ENCODE results near the gene PRSS16. TPM values are rescaled to one million over a fixed set of nuclear protein-coding genes. Genes with fewer than 3 reads are reported as not detected.

The PRSS16 gene
- total RNA-seq, 2 donors from 2014 or later = 11.9 to 15.2 TPM

DNA sequence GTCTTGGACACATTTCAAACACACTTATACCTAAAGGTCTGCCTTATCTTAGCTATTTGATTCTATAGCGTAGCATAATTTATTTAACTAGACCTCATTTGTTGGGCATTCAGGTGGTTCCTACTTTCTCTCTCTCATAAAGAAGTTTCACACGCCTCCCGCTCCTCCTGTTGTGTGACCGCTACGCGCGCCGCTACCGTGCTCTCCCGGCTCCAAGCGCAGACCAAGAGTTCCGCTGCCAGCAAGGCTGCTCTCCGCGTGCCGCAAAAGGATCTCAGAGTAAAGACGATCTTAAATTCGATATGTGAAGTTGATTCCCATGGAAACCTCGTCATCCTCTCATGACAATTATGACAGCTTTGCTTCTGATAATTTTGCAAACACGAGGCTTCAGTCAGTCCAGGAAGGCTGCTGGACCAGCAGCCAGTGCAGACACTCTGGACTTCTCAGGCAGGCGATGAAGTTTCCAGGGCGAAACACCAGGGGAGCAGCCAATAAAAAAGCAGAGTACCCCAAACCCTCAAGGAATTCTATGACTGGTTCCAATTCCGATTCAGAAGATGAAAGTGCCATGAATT lies 20.4 kb downstream of the PRSS16 start:
- Histone ChIP-seq H3K27ac (no peak overlapping the region), H3K27me3 (replicated peaks; ENCODE audit: insufficient read depth) (peaks cover 15% of the 10 kb centered on the region), H3K9me3 (no peaks in the 10 kb centered on the region), H3K36me3 (no peaks in the 10 kb centered on the region), H3K4me3 (no peak overlapping the region), H3K4me1 (replicated peaks) (no peaks in the 10 kb centered on the region)
- intact Hi-C loops (cut with DNase I) = no loop called here
- TF ChIP-seq POLR2AphosphoS5 (IDR thresholded peaks at IDR 0.05) = no peak
- TF ChIP-seq, protein P1, sequence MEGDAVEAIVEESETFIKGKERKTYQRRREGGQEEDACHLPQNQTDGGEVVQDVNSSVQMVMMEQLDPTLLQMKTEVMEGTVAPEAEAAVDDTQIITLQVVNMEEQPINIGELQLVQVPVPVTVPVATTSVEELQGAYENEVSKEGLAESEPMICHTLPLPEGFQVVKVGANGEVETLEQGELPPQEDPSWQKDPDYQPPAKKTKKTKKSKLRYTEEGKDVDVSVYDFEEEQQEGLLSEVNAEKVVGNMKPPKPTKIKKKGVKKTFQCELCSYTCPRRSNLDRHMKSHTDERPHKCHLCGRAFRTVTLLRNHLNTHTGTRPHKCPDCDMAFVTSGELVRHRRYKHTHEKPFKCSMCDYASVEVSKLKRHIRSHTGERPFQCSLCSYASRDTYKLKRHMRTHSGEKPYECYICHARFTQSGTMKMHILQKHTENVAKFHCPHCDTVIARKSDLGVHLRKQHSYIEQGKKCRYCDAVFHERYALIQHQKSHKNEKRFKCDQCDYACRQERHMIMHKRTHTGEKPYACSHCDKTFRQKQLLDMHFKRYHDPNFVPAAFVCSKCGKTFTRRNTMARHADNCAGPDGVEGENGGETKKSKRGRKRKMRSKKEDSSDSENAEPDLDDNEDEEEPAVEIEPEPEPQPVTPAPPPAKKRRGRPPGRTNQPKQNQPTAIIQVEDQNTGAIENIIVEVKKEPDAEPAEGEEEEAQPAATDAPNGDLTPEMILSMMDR (IDR thresholded peaks at IDR 0.05) = no peak
- no peak for TF ChIP-seq POLR2A (IDR thresholded peaks at IDR 0.05)
- DNase-seq (ENCODE audit: low spot score) = no peak
- WGBS = 9% methylated on average over 22 of the region's 22 CpGs

DNA sequence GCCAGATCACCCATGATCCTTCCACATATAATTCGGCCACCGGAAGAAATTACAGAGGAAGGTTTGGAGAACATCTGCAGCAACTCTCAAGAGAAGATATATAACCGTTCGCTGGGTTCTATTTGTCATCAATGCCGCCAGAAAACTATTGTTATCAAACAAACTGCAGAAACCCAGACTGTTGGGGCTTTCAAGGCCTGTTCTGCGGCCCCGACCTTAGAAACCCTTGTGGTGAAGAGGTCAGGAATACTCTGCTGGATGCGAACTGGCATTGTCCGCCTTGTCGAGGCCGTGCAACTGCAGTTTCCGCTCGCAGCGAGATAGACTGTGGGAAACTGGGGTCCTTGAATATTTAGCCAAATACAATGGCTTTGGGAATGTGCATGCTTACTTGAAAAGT lies 21.3 kb downstream of the PRSS16 start:
- no peak for TF ChIP-seq POLR2AphosphoS5 (IDR thresholded peaks at IDR 0.05)
- TF ChIP-seq, protein P1 (IDR thresholded peaks at IDR 0.05) = no peak
- TF ChIP-seq POLR2A (IDR thresholded peaks at IDR 0.05) = no peak
- DNase-seq (ENCODE audit: low spot score) = no peak
- Histone ChIP-seq H3K36me3 (no peaks in the 10 kb centered on the region), H3K27ac (no peak overlapping the region), H3K4me1 (replicated peaks) (no peaks in the 10 kb centered on the region), H3K27me3 (replicated peaks; ENCODE audit: insufficient read depth) (peaks cover 22% of the 10 kb centered on the region), H3K9me3 (no peaks in the 10 kb centered on the region), H3K4me3 (no peak overlapping the region)
- WGBS = 77% methylated on average over 14 of the region's 14 CpGs
- intact Hi-C loops (cut with DNase I) = no loop called here

DNA sequence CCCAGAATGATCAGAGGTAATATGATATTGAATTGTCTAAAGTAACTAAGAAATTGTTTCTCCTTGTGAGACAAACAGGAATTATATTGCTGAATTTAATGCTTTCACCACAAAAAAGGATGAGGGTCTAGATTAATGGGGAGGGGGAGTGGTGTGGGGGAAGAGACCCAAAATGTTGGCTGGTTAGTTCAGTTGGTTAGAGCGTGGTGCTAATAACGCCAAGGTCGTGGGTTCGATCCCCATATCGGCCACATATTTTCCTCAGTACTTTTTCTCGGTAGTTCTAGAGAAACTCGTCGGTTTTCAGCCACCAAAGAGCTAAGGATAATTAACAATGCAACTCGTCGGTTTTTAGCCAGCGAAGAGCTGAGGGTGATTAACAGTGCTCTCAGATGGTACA lies 26.3 kb downstream of the PRSS16 start:
- TF ChIP-seq, protein P1 (IDR thresholded peaks at IDR 0.05) = no peak
- Histone ChIP-seq H3K27ac (no peak overlapping the region), H3K4me3 (no peak overlapping the region), H3K4me1 (replicated peaks) (no peaks in the 10 kb centered on the region), H3K27me3 (replicated peaks; ENCODE audit: insufficient read depth) (peaks cover 30% of the 10 kb centered on the region), H3K9me3 (no peaks in the 10 kb centered on the region), H3K36me3 (no peaks in the 10 kb centered on the region)
- 72% methylated on average over 11 of the region's 11 CpGs for WGBS
- no peak for DNase-seq (ENCODE audit: low spot score)
- intact Hi-C loops (cut with DNase I) = no loop called here

DNA sequence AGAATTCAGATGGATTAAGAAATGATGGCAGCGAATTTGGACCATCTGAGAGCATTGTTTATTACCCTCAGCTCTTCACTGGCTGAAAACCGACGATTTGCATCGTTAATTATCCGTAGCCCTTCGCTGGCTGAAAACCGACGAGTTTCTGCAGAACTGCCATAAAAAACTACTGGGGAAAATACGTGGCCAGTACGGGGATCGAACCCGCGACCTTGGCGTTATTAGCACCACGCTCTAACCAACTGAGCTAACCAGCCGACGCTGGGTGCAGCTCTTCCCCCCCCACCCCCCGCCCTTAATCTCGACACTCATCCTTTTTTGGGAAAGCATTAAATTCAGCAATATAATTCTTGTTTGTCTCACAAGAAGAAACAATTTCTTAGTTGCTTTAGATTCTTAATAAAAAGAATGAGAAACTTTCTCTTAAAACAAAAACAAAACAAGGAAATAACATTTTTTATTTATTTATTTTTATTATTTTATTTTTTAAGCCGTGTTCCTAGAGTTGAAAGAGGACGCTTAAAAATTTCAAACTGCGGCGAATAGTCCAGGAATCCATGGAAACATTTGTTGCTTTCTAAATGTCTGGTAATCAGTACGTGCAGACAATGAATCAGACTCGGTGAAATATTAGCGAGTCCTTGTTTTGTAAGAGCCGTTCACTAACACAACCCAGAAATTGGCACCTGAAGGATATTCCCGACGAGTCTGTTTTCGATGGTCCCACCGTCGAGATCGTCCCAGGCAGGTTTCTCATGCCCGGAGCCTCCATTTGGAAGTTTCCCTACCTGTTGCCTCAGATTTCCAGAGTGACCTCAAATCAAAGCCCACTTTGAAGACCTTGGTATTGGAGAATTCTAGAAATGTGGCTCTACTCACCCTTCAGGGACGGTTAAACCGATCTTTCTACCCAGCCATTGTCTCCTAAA lies 27.8 kb downstream of the PRSS16 start:
- intact Hi-C loops (cut with DNase I) = no loop called here
- H3K27me3 ChIP-seq (replicated peaks; ENCODE audit: insufficient read depth) = peaks cover 33% of the 10 kb centered on the region

More for the DNA sequence above, 27.8 kb downstream of the PRSS16 start:
- no peaks in the 10 kb centered on the region for H3K4me1 ChIP-seq (replicated peaks)
- no peak overlapping the region for H3K27ac ChIP-seq
- H3K36me3 ChIP-seq = no peaks in the 10 kb centered on the region
- TF ChIP-seq, protein P1 (IDR thresholded peaks at IDR 0.05) = no peak
- TF ChIP-seq POLR2A (IDR thresholded peaks at IDR 0.05) (no peak), POLR2AphosphoS5 (IDR thresholded peaks at IDR 0.05) (no peak)
- DNase-seq (ENCODE audit: low spot score) = no peak
- H3K4me3 ChIP-seq = no peak overlapping the region
- no peaks in the 10 kb centered on the region for H3K9me3 ChIP-seq
- 18% methylated on average over 36 of the region's 36 CpGs for WGBS

Measured in prostate gland (tissue), 2 donors.